Measurements from ENCODE around the gene KIAA1217. TPM values are rescaled to one million over a fixed set of nuclear protein-coding genes. Genes with fewer than 3 reads are reported as not detected.

The KIAA1217 gene
- total RNA-seq, 3 donors from 2014 or later: 49.5 to 94.5 (median 63.9) TPM

- Histone ChIP-seq H3K4me3 (no peak overlapping the region), H3K36me3 (ENCODE audit: low read depth) (no peaks in the 10 kb centered on the region), H3K9me3 (no peaks in the 10 kb centered on the region), H3K4me1 (ENCODE audit: low read depth) (no peaks in the 10 kb centered on the region)
- DNase-seq: no peak
- ATAC-seq: no peak
- intact Hi-C loops (cut with DNase I, micrococcal nuclease): no loop called here
- no peak for TF ChIP-seq CTCF (IDR thresholded peaks at IDR 0.05)
Measured at GRCh38 chr10:24170199-24170598, 38.7 kb upstream of the KIAA1217 start.

GRCh38 chr10:24172909-24173308 lies 36.0 kb upstream of the KIAA1217 start:
- TF ChIP-seq CTCF (IDR thresholded peaks at IDR 0.05): no peak
- ATAC-seq: no peak

GRCh38 chr10:24174014-24174413 lies 34.9 kb upstream of the KIAA1217 start:
- no peak for DNase-seq
- no peak for ATAC-seq
- Histone ChIP-seq H3K36me3 (ENCODE audit: low read depth) (no peaks in the 10 kb centered on the region), H3K4me1 (ENCODE audit: low read depth) (no peaks in the 10 kb centered on the region), H3K4me3 (no peak overlapping the region), H3K9me3 (peaks cover 6% of the 10 kb centered on the region)
- TF ChIP-seq CTCF (IDR thresholded peaks at IDR 0.05): no peak
- intact Hi-C loops (cut with DNase I, micrococcal nuclease): no loop called here

More at GRCh38 chr10:24172909-24173308, 36.0 kb upstream of the KIAA1217 start:
- no peak overlapping the region for H3K4me3 ChIP-seq
- H3K9me3 ChIP-seq: no peaks in the 10 kb centered on the region
- no peak for DNase-seq
- intact Hi-C loops (cut with DNase I, micrococcal nuclease): no loop called here
- no peaks in the 10 kb centered on the region for H3K4me1 ChIP-seq (ENCODE audit: low read depth)
- H3K36me3 ChIP-seq (ENCODE audit: low read depth): no peaks in the 10 kb centered on the region

GRCh38 chr10:24176658-24177057 lies 32.3 kb upstream of the KIAA1217 start:
- H3K4me3 ChIP-seq: no peak overlapping the region
- peaks cover 7% of the 10 kb centered on the region for H3K9me3 ChIP-seq
- intact Hi-C loops (cut with DNase I, micrococcal nuclease): no loop called here
- no peaks in the 10 kb centered on the region for H3K36me3 ChIP-seq (ENCODE audit: low read depth)
- H3K4me1 ChIP-seq (ENCODE audit: low read depth): no peaks in the 10 kb centered on the region
- no peak for TF ChIP-seq CTCF (IDR thresholded peaks at IDR 0.05)
- ATAC-seq (no peak), DNase-seq (no peak)

- DNase-seq (no peak), ATAC-seq (no peak)
- Histone ChIP-seq H3K9me3 (peaks cover 7% of the 10 kb centered on the region), H3K4me1 (ENCODE audit: low read depth) (no peaks in the 10 kb centered on the region), H3K4me3 (no peak overlapping the region), H3K36me3 (ENCODE audit: low read depth) (no peaks in the 10 kb centered on the region)
- no peak for TF ChIP-seq CTCF (IDR thresholded peaks at IDR 0.05)
- intact Hi-C loops (cut with DNase I, micrococcal nuclease): no loop called here
Measured at GRCh38 chr10:24177636-24178035, 31.3 kb upstream of the KIAA1217 start.

- no peak for TF ChIP-seq CTCF (IDR thresholded peaks at IDR 0.05)
- Histone ChIP-seq H3K4me1 (ENCODE audit: low read depth) (no peaks in the 10 kb centered on the region), H3K9me3 (peaks cover 7% of the 10 kb centered on the region), H3K4me3 (no peak overlapping the region), H3K36me3 (ENCODE audit: low read depth) (no peaks in the 10 kb centered on the region)
- intact Hi-C loops (cut with DNase I, micrococcal nuclease): no loop called here
- DNase-seq: no peak
- ATAC-seq: no peak
Measured at GRCh38 chr10:24180891-24181290, 28.0 kb upstream of the KIAA1217 start.
